GM23248 (cell line): ENCODE measurements around the gene ANKUB1.

Experiments
- EZH2 ChIP-seq: fragments of 200-600 bp; sonication (generic); IDR thresholded peaks from 2 replicates; pipeline ENCODE4 v1.6.1; 2018; ENCODE audit warnings: antibody characterized with exemption, mild to moderate bottlenecking; ENCODE audit not compliant: insufficient read depth, poor library complexity, severe bottlenecking
- EZH2phosphoT487 ChIP-seq: fragments of 200-600 bp; sonication (generic); IDR thresholded peaks from 2 replicates; pipeline ENCODE4 v1.6.1; 2018; ENCODE audit warnings: antibody characterized with exemption, moderate library complexity, mild to moderate bottlenecking, low read depth; ENCODE audit not compliant: insufficient read depth

DNA sequence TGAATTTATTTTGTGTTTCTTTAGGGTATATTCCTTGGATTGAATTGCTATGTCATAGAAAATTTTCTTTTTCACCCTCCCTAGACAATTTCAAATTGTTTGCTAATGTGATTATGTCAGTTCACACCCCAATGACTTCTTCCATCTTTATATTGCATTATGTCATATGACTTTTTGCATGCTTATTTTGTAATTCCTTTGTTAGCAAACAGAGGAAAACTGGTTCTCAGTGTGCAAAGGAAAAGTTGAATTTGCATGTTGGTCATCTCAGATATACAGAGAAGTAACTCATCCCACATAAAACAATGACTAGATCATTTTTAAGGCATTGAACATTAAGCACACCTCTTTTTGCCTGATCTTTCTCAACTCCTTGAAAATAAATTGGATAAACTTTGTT, 17.3 kb upstream of the ANKUB1 start:
- TF ChIP-seq EZH2 (no peak), EZH2phosphoT487 (no peak)
